ENCODE measurements around the gene ZNF568. TPM values are rescaled to one million over a fixed set of nuclear protein-coding genes. Genes with fewer than 3 reads are reported as not detected.
A peak's percentile ranks its signal among the peaks of the same experiment; 100 is the strongest.

Gene ZNF568
- total RNA-seq, 1 donor from 2014 or later, result 7.1 TPM

- H3K9me3 Mint-ChIP-seq (ENCODE audit: unreplicated experiment), result peaks cover 31% of the 10 kb centered on the region
- H3K4me3 Mint-ChIP-seq (ENCODE audit: unreplicated experiment), result peak overlapping the region; percentile 50
- H3K4me1 Mint-ChIP-seq (ENCODE audit: unreplicated experiment), result no peaks in the 10 kb centered on the region
- TF ChIP-seq CTCF (IDR thresholded peaks at IDR 0.05; ENCODE audit: unreplicated experiment), result no peak
- H3K27me3 Mint-ChIP-seq (ENCODE audit: unreplicated experiment), result no peaks in the 10 kb centered on the region
- H3K27ac Mint-ChIP-seq (ENCODE audit: unreplicated experiment), result no peak overlapping the region
- DNase-seq (ENCODE audit: low spot score), result no peak
- peaks cover 48% of the 10 kb centered on the region for H3K36me3 Mint-ChIP-seq (ENCODE audit: low read depth, unreplicated experiment)
Measured at GRCh38 chr19:36950335-36951119, 34.4 kb downstream of the ZNF568 start.

- no peak for TF ChIP-seq CTCF (IDR thresholded peaks at IDR 0.05; ENCODE audit: unreplicated experiment)
- H3K27ac Mint-ChIP-seq (ENCODE audit: unreplicated experiment), result no peak overlapping the region
- no peaks in the 10 kb centered on the region for H3K4me1 Mint-ChIP-seq (ENCODE audit: unreplicated experiment)
- H3K4me3 Mint-ChIP-seq (ENCODE audit: unreplicated experiment), result no peak overlapping the region
- peaks cover 11% of the 10 kb centered on the region for H3K36me3 Mint-ChIP-seq (ENCODE audit: low read depth, unreplicated experiment)
- H3K27me3 Mint-ChIP-seq (ENCODE audit: unreplicated experiment), result no peaks in the 10 kb centered on the region
- H3K9me3 Mint-ChIP-seq (ENCODE audit: unreplicated experiment), result peaks cover 28% of the 10 kb centered on the region
- no peak for DNase-seq (ENCODE audit: low spot score)
Measured at GRCh38 chr19:36962346-36962745, 46.2 kb downstream of the ZNF568 start.

- H3K36me3 Mint-ChIP-seq (ENCODE audit: low read depth, unreplicated experiment), result peaks cover 14% of the 10 kb centered on the region
- no peaks in the 10 kb centered on the region for H3K27me3 Mint-ChIP-seq (ENCODE audit: unreplicated experiment)
- no peaks in the 10 kb centered on the region for H3K4me1 Mint-ChIP-seq (ENCODE audit: unreplicated experiment)
- DNase-seq (ENCODE audit: low spot score), result no peak
- no peak overlapping the region for H3K4me3 Mint-ChIP-seq (ENCODE audit: unreplicated experiment)
- H3K27ac Mint-ChIP-seq (ENCODE audit: unreplicated experiment), result no peak overlapping the region
- TF ChIP-seq CTCF (IDR thresholded peaks at IDR 0.05; ENCODE audit: unreplicated experiment), result no peak
- H3K9me3 Mint-ChIP-seq (ENCODE audit: unreplicated experiment), result peaks cover 28% of the 10 kb centered on the region
Measured at GRCh38 chr19:36963280-36963679, 47.1 kb downstream of the ZNF568 start.

GRCh38 chr19:36972571-36972970 is 56.4 kb downstream of the ZNF568 start:
- no peak for DNase-seq (ENCODE audit: low spot score)
- Mint-ChIP-seq H3K9me3 (ENCODE audit: unreplicated experiment) (peaks cover 4% of the 10 kb centered on the region), H3K27me3 (ENCODE audit: unreplicated experiment) (peaks cover 8% of the 10 kb centered on the region)

More at GRCh38 chr19:36972571-36972970, 56.4 kb downstream of the ZNF568 start:
- Mint-ChIP-seq H3K36me3 (ENCODE audit: low read depth, unreplicated experiment) (peaks cover 25% of the 10 kb centered on the region), H3K4me3 (ENCODE audit: unreplicated experiment) (peak overlapping the region; percentile 84), H3K27ac (ENCODE audit: unreplicated experiment) (no peak overlapping the region), H3K4me1 (ENCODE audit: unreplicated experiment) (peaks cover 6% of the 10 kb centered on the region)
- no peak for TF ChIP-seq CTCF (IDR thresholded peaks at IDR 0.05; ENCODE audit: unreplicated experiment)

Measured in endothelial cell (in vitro differentiated cells).